Stimulated activated CD4-positive, alpha-beta T cell treated with anti-CD3 and anti-CD28 coated beads, TNF-alpha, amount 100 ng/mL, for 1 hour (primary cell): ENCODE results near the gene SEL1L.
"Not testable (repeated sequence)": the region's sequence is repeated elsewhere in the genome, so short reads cannot be mapped to it uniquely, and the experiment has no call there.

Source experiments
- DNase-seq, 3 donors: peaks; one replicate each; pipeline ENCODE4 v3.0.0-alpha.2; 2020; ENCODE audit warnings: low read depth in 3 of 3, low spot score in 1 of 3

SEL1L gene

DNA sequence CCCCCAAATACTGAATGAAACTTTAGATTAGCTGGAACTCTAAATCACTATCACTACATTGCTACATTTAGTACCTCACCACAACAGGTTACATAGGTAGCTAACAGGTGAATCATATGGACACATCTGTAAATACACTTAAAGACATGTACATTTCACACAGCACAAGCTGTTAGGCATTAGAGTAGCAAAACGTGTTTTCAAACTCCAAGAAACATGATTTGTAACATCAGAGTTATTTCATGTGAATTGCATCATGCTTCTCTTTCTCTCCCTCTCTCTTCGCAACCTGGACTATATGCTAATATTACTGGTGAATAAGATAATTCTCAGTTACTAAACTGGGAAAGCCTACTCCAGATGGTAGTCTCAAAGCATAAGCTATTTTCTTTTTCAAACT lies 4.3 kb downstream of the SEL1L start:
- DNase-seq, result no peak

DNA sequence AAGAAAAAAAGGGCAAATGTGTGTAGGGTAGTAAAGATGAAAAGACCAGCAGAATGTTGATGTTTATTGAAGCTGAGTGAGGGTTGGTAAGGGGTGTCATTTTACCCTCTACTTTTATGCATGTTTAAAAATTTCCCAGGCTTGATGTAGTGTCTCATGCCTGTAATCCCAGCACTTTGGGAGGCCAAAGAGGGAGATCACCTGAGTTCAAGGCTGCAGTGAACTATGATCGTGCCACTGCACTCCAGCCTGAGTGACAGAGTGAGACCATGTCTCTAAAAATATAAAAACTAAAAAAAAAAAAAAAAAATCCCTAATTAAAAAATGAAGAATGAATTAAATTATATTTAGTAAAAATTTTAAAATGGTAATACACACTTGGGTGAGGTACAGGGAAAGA lies 8.5 kb downstream of the SEL1L start:
- DNase-seq, result no peak

DNA sequence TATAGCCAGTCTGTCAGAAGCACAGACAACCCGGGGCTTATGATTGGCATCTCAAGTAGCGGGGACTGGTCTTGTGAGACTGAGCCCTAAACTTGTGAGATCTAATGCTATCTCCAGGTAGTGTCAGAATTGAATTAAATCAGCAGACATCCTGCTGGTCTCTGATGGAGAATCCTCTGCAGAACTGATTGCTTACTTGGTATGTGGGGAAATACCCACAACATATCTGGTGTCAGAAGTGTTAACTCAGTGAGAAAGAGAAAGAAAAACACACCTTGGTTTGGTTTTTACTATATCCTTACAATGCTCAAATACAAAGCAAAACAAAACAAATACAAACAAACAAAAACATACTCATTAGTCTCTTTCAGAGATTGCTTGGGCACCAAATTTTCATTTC lies 10.0 kb downstream of the SEL1L start:
- DNase-seq, result no peak

DNA sequence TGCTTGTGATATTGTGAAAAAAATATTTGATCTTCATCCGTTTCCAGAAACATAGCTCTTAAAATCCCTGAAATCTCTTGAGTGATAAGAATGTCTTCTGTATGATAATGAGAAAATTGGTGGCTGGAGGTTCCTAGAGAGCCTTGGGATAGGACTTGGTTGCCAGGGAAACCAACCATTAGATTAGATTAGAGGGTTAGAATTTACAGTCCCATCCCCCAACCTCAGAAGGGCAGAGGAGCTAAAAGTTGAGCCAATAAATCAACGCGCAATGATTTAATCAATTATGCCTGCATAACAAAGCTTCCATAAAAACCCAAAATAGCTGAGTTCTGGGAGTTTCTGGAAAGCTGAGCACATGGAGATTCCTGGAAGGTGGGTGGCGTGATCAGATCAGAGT lies 10.6 kb downstream of the SEL1L start:
- no peak for DNase-seq

DNA sequence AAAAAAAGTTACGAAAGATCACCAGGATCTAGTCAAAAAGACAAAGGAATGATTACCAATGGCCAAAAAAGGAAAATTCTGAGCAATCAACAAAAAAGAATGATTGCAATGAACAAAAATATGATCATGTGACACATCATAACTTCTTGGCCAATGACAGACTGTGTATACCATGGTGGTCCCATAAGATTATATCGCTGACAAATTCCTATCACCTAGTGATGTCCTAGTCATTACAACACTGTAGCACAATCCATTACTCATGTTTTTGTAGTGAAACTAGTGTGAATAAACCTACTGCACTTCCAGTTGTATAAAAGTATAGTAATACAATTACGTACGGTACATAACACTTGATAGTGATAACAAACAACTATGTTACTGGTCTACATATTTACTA lies 12.3 kb downstream of the SEL1L start:
- no peak for DNase-seq

DNA sequence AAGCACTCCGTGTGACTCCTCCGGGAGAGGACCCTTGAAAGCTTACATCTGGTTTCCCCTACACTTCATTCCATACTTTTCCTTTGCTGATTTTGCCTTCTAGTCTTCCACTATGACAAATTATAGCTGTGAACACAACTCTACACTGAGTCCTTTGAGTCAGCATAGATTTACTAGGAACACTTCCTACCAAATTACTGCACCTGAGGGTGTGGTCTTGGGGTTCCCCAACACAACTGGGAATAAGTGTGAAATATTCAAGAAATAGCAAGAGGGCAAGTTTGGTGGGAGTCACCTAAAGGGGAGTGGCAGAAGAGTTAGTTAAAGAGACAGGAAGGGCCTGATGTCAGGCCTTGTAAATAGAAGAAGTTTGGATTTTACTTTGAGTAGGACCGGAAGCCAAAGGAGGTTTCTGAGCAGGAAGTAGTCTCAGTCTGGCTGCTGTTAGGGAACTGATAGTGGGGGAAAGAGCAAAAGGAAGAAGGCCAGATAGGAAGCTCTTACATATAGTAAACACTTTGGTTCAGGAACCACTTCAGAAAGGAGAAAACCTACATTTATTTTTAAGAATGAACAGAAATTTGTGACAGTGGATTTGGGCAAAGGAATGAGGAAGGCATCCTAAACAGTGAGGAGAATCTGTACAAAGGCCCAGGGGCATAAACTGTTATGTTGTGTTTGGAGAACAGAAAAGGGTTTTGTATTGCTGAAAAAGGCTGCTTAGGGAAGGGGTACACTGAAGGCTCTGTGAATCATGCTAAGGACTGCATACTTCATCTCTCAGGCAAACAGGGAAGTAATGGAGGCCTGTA lies 14.2 kb downstream of the SEL1L start:
- no peak for DNase-seq

DNA sequence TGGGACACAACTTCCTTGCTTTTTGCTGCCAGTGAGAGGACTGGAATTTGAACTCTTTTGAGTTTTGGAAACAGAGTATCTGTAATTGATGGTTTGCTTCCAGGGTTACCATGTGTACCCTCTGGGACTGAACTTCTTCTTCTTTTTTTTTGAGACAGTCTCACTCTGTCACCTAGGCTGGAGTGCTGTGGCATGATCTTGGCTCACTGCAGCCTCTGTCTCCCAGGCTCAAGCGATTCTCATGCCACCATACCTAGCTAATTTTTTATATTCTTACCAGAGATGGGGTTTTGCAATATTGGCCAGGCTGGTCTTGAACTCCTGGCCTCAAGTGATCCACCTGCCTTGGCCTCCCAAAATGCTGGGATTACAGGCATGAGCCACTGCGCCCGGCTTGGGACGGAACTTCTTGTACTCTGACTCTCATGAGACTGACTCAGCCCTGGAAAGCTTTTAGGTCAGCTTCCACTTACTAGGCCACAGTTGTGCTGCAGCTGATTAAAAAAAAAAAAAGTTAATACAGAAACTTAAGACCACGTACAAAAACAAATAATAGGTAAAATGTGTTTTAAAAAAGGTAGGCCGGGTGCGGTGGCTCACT lies 15.8 kb downstream of the SEL1L start:
- no peak for DNase-seq

DNA sequence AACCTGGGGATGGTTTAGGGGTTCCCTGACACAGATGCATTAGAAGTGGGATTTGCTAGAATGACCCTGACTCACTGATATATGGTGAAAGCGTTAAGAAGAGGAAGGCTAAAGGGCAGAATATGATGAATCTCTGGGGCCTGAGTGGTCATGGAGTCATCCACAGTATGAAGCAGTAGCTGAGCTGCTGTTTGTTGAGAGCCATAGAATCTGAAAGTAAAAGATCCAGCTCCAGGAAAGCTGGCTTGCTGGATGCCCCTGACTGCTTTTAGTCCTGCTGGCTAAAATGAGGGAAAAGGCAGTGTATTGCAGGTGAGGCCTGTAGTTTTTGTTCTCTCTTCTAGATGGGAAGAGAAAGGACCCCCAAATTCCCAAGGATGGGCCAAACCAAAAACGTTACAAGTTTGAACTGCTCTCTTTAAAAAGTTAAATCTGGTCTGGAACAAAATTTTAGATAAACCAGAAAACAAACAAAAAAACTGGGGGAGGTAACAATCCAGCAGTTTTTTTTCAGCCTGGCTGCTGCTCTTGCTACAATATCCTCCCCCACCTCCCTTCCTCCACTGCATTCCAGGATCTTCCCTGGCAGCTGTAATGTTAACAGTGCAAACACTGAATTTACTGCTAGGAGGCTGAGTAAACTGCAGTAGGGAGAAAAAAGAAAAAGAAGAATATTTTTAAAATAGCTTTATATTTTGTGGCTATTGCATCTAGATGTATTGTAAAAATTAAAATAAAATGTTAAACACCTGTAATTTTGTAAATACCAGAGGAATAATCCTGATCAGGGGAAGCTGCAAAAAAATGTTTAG lies 16.5 kb downstream of the SEL1L start:
- DNase-seq, result no peak

DNA sequence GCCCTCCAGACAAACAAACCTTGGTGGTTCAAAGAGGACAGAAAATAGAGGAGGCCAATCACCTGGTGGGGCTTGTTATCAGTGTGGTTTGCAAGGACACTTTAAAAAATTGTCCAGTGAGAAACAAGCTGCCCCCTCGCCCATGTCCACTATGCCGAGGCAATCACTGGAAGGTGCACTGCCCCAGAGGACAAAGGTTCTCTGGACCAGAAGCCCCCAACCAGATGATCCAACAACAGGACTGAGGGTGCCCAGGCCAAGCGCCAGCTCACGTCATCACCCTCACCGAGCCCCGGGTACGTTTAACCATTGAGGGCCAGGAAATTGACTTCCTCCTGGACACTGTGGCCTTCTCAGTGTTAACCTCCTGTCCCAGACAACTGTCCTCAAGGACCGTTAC lies 17.7 kb downstream of the SEL1L start:
- DNase-seq, result not testable (repeated sequence)

DNA sequence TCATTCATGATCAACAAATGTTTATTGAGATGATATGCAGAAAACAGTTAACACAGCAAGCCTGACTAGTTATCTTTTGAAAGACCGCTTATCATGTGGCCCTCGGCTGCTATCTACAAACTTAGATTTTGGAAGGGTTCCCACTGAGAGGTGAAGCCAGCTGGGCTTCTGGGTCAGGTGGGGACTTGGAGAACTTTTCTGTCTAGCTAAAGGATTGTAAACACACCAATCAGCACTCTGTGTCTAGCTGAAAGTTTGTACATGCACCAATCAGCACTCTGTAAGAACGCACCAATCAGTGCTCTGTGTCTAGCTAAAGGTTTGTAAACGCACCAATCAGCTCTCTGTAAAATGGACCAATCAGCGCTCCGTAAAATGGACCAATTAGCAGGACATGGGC lies 20.8 kb downstream of the SEL1L start:
- not testable (repeated sequence) for DNase-seq

DNA sequence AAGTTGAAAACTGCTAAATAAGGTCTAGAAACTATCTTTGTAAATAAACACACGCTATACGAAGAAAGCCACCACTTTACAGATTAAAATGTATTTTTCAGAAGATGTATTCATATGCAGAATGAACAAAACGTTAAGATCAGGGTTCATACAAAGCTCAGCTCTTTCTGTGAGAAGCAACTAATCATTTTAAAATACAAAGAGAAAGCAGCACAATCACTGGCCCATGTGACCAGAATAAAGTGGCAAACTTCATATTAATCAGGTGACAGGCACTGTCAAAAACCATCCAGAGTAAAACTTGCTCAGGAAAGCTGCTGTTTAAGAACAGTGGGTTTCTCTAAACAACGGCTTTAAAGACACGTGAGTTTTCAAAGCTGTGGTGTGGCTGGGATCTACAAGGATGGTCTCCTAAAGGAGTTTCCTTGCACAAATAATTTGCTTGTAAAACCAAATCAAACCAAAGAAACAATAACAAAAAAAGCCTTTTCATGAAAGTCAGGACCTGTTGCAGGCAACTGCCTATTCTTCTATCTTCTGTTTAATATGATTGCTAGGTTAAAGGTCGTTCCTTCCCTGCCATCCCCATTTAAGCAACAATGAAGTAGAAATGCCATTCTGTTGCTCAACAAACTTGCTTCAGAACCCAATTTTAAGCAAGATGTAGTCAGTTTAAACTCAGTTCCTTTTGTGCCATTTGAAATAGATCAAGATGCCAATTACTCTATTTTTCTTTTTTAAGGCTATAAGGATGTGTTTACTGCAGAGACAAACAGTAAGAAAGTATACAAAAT lies 22.3 kb downstream of the SEL1L start:
- no peak for DNase-seq

DNA sequence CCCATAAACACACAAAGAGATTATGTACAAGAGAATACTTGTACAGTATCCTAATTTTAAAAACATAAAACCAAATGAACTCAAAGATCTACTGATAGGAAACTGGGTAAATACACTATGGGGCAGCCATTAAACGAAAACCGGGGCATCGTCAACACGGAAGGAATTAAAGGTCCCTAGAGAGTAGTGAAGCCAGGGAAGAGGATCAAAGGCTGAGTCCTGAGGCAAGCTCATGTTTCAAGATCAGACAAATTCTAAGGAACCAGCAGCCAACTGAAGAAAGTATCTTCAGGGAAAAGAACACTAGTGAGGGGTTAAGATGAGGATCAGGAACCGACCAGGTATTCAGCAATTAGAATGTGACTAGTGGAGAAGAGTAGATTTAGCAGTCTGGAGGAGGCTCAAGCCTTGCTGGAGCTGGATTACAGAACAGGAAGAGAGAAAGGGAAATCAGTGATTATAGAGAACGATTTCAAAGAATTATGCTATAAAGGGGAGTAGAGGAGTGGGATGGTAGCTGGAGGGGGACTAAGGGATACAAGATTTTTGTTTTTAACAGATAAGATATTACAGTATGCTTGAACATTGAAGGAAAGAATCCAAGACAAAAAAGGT lies 23.7 kb downstream of the SEL1L start:
- no peak for DNase-seq

DNA sequence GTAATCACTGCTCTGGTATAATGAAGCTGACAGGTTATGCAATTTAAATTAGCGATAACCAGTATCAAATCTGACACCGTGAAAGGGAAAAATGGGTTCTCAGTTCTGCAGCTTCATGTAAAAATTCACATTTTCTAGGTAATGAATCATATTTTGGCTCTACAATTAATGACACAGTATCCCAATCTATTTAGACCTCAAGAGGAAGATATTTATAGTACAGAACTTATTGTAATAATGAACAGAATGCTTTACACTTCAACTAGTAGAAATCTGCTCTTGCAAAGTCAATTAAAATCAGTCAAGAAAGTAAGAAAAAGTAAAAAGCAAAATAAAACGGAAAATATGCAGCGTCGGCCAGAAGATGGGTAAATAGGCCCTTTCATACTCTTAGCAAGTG lies 24.3 kb downstream of the SEL1L start:
- DNase-seq, result no peak

DNA sequence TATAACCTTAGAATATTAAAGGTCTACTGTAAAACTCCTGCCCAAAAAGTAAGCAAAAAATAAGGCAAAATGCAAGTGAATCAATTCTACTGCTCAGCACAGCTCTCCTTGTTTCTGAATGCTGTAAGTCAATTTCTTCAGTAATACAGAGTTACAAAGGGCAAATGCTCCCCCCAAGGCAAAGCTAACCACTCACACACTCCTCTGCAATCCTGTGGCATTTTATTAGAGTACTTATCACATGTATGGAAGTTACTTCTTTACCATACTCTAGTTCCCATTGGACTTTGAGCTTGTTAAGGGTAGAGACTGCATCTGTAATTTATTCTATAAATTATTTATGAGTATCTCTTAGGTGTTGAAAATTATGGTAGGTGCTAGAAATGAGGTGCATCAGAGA lies 27.2 kb downstream of the SEL1L start:
- no peak for DNase-seq

DNA sequence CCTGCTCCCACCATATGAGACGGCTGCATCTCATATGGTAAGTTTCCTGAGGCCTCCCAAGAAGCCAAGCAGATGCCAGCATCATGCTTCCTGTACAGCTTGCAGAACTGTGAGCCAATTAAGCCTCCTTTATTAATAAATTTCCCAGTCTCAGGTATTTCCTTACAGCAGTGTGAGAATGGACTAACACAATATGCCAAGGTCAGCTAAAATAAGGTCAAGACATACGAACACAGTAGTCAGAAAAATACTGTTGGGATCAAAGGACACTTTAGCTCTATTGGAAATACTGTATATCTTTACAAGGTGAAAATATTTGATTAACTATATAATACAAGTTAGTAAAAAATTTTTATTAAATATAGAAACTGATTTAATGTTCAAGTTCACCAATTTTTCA lies 28.8 kb downstream of the SEL1L start:
- no peak for DNase-seq

DNA sequence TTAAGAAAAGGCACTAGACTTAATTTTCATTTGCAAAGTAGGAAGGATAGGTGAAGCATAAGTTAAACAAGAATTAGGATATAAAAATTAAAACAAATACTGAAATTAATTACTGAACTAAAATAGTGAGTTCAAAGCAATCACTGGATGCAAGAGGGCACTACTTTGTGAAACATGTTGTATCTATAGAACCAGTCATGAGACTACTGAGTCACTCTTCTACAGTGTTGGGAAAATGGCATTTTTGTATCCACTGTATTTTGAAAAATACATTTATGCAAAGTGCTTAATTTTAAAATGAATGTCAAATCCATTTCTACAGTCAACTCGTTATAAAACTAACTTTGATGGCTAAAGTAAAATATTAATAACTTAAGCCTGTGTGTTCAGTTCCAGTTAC lies 47.9 kb downstream of the SEL1L start:
- DNase-seq, result no peak

DNA sequence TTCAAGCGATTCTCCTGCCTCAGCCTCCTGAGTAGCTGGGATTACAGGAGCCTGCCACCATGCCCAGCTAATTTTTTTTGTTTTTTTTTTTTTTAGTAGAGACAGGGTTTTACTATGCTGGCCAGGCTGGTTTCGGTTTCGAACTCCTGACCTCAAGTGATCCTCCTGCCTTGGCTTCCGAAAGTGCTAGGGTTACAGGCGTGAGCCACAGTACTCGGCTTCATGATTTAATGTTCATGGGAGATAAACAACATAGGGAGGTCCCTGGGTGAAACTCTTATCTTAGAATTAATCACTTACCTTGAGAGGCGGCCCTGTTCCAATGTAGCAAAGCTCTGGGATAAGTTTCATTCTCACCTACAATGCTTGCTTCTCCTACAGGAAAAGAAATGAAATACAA lies 48.3 kb downstream of the SEL1L start:
- no peak for DNase-seq

DNA sequence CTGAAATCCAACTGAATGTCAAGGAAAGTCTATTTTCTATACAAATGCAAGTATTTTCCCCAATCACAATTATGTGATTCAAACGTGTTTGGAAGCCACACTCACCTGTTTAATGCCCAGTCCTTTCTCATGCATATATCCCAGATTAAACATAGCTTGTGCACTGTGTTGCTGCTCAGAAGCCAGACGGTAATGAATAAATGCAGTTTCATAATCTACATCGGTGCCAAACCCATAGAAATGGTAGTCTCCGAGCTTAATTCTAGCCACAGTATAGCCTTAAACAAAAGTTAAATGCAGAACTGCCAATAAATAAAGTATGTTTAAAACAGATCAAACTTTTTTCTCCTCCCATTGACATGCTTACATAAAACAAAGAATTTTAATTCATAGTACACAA lies 49.5 kb downstream of the SEL1L start:
- DNase-seq, result no peak

DNA sequence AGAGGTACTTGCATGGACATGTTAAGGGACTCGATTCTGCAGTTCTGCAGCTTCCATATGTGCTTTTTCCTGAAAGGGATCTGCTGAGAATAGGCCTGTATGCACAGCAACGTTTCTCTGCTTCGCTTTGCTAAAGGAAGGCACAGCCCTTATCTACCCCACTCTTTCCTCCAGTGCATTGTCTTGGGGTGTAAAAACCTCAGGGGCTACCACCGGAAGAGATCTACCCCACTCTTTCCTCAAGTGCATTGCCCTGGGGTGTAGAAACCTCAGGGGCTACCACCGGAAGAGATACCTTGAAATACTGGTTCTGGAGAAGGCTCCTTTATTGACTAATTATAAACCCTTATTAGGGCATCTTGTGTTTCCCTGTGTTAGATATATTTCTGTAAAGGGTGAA lies 52.9 kb downstream of the SEL1L start:
- no peak for DNase-seq

DNA sequence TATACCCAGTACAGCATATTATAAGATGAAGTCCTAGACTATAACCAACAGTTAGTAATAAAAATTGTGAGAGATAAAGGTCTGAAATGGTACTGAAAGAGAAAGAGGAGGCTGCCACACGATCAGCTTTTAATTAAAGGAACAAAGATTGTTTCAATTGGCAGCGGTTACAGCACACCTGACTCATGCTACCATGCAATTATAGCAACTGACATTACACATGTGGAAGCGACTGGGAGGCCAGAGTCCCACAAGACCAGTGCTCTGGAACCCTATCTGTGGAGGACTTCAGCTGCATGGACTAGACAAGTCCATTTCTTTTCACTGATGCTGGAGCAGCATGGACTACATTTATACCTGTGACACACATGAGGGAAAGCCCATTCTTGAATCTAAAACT lies 55.2 kb downstream of the SEL1L start:
- DNase-seq, result no peak

DNA sequence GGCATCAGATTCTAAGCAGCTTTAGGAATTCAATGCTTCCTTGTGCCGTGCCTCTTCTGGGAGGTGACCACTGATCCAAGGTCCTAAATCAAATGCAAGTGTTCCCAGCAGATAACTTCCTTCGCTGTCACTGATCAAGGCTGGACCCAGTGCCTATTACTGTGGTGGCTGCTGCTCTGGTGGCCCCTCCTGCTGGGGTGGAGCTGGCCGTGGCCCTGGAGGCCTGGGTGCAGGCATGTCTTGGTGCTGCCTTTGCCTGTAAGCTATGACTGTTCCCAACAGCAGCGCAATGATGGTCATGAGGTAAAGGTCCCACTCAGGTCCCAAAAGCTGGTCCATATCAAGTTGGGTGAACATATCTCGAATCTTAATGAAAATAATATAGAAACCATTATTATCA lies 56.8 kb downstream of the SEL1L start:
- no peak for DNase-seq
